GM11168 (cell line): ENCODE data around the gene PLD1.

ENCODE experiments used
- in situ Hi-C: fragments of 300-500 bp; cut with MboI; formaldehyde crosslinking; loops from one replicate; pipeline ENCODE4 v1.12.0; 2022; ENCODE audit warnings: low sequenced_read_pairs; ENCODE audit not compliant: unreplicated experiment

PLD1 gene

DNA sequence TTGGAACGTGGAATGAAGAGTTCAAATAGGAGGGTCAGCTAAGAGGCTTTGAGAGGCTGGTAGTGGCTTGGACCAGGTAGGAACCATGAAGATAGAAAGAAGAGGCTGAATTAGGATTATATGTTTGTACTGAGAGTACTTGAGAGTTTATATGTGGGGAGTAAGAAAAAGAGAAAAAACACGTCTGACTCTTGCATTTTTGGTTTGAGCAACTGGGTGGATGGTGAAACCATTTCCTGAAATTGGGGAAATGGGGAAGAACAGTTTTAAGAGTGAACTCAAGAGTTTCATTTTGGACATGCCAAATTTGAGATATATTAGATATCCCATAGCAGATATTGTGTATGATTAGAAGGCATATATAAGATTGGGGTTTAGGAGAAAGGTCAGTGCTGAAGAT lies 257.2 kb downstream of the PLD1 start:
- in situ Hi-C loops, result loop anchor here (5.0 kb wide), 2 partner anchors 386 to 506 kb away; no protein-coding TSS in a partner anchor

DNA sequence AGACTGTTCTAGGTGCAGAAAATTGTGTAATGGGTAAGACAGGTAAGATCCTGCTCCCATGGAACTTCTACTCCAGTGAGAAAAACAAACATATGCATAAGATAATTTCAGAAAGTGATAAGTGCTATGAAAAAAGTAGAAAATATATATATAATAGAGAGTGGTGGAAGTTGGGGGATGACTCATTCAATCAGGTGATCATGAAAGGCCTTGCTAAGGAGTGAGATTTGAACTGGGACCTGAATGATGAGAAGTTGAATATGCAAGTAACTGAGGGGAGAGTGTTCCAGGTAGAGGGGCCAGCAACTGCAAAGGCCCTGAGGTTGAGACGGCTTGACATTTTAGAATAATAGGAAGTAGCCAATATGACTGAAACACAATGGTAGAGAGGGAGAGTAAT lies 257.8 kb downstream of the PLD1 start:
- in situ Hi-C loops, result loop anchor here (5.0 kb wide), 2 partner anchors 385 to 505 kb away; no protein-coding TSS in a partner anchor

DNA sequence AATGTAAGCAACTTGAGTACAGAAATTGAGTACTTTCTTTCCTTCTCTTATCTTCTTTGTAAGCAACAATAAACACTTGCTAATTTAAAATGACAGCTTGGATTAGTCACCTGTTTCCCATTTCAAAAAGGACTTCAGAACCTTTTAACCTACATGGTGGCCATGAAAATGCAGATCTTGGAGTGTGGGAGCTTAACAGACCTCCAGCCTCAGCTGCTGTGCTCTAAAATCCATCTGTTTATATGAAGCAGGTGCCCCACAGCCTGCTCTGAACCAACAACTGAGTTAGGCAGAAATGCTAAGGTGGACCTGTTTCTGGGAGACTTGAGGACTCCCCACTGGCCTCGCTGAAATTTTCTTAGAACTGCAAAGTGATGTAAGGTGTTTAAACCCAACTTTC lies 259.0 kb downstream of the PLD1 start:
- in situ Hi-C loops, result loop anchor here (5.0 kb wide), 2 partner anchors 384 to 504 kb away; no protein-coding TSS in a partner anchor
